ENCODE results near the gene RIPOR2.
"Not testable (repeated sequence)": the region's sequence is repeated elsewhere in the genome, so short reads cannot be mapped to it uniquely, and the experiment has no call there.

RIPOR2 gene

DNA sequence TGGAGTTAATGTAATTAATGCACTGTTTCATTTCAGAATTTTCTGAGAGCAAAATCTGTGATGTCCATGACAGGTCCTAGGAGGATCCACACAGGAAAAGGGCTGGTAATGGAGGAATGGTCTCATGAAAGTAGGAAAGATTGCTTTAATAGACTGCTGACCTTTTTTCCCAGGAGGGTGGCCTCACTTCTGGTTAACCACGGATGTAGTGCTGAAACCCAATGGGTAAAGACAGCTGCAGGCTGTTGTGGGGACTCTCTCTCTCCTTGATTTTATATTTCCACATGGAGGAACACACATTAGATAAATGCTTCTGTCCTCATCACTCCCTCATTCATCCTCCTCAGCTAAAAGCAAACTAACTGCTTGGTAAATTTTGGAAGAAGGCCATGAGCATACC, 23.6 kb upstream of the RIPOR2 start:
- no peak overlapping the region for H3K27ac ChIP-seq
- ChIA-PET POLR2A (ENCODE audit: low non-redundant PET) (no interaction called here), CTCF (interaction anchor here (0.8 kb wide), 1 partner anchor 11 kb away, joined by 3 read pairs; no protein-coding TSS in a partner anchor)
- no peak for DNase-seq (ENCODE audit: low spot score)
- TF ChIP-seq, protein P1, sequence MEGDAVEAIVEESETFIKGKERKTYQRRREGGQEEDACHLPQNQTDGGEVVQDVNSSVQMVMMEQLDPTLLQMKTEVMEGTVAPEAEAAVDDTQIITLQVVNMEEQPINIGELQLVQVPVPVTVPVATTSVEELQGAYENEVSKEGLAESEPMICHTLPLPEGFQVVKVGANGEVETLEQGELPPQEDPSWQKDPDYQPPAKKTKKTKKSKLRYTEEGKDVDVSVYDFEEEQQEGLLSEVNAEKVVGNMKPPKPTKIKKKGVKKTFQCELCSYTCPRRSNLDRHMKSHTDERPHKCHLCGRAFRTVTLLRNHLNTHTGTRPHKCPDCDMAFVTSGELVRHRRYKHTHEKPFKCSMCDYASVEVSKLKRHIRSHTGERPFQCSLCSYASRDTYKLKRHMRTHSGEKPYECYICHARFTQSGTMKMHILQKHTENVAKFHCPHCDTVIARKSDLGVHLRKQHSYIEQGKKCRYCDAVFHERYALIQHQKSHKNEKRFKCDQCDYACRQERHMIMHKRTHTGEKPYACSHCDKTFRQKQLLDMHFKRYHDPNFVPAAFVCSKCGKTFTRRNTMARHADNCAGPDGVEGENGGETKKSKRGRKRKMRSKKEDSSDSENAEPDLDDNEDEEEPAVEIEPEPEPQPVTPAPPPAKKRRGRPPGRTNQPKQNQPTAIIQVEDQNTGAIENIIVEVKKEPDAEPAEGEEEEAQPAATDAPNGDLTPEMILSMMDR (conservative IDR thresholded peaks at IDR 0.05; ENCODE audit: low read depth): no peak

DNA sequence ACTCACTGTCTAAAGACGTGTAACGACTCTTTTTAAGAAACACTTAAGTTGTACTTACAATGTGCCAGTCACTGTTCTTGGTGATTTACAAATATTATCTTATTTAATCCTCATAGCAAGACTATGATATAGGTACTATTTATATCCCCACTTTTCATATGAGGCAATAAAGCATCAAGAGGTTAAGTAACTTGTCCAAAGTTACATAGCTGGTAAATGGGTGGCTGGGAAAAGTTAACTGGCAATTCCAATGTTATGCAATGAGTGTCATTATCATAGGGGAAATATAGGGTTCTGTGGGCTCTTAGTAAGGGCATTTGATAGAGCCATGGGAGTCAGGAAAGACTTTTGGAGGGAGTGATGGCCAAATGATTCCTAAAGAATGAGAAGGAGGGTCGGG, 21.4 kb upstream of the RIPOR2 start:
- no peak for DNase-seq (ENCODE audit: low spot score)
- ChIA-PET CTCF (no interaction called here), POLR2A (ENCODE audit: low non-redundant PET) (no interaction called here)
- H3K27ac ChIP-seq: no peak overlapping the region
- TF ChIP-seq, protein P1 (conservative IDR thresholded peaks at IDR 0.05; ENCODE audit: low read depth): no peak

DNA sequence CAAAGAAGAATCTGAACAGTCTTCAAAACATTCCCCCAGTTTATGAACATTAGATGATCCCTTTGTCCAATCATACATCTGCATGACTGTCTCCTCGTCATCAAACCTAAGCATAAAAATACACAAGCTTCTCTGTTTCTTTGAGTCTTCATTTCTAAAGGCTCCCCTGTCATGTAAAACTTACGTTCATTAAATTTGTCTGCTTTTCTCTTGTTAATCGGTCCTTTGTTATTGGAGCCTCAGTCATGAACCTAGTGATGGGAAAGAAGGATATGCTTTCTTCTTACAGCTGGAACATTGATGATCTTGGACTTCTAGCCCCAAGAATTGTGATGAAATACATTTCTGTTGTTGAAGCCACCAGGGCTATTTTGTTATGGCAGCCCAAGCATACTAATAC, 18.0 kb upstream of the RIPOR2 start:
- no peak overlapping the region for H3K27ac ChIP-seq
- ChIA-PET POLR2A (ENCODE audit: low non-redundant PET) (no interaction called here), CTCF (no interaction called here)
- no peak for DNase-seq (ENCODE audit: low spot score)
- TF ChIP-seq, protein P1 (conservative IDR thresholded peaks at IDR 0.05; ENCODE audit: low read depth): no peak

DNA sequence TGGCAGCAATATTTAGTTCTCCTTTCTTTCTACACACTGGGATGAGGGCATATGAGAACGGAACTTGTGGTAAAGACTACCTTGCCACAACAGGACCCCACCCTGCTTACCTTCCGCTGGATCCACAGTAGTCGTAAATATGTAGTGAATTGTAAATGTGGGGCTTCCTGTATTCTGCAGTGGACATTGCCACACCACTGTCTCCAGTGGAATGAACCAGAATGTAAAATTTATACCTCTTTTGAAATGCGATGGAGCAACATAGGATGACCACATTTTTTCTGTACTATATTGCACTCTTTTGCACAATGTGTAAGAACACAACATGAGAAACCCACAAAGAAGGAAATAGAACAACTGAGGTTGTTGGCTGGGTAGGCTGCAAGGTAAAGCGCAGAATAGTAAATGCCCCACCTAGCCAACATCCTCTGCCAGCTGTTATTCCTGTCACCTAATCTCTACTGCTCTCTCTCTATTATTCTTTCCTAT, 16.1 kb upstream of the RIPOR2 start:
- no peak overlapping the region for H3K27ac ChIP-seq
- DNase-seq (ENCODE audit: low spot score): no peak
- POLR2A ChIA-PET (ENCODE audit: low non-redundant PET): no interaction called here
- CTCF ChIA-PET: no interaction called here
- TF ChIP-seq, protein P1 (conservative IDR thresholded peaks at IDR 0.05; ENCODE audit: low read depth): no peak

DNA sequence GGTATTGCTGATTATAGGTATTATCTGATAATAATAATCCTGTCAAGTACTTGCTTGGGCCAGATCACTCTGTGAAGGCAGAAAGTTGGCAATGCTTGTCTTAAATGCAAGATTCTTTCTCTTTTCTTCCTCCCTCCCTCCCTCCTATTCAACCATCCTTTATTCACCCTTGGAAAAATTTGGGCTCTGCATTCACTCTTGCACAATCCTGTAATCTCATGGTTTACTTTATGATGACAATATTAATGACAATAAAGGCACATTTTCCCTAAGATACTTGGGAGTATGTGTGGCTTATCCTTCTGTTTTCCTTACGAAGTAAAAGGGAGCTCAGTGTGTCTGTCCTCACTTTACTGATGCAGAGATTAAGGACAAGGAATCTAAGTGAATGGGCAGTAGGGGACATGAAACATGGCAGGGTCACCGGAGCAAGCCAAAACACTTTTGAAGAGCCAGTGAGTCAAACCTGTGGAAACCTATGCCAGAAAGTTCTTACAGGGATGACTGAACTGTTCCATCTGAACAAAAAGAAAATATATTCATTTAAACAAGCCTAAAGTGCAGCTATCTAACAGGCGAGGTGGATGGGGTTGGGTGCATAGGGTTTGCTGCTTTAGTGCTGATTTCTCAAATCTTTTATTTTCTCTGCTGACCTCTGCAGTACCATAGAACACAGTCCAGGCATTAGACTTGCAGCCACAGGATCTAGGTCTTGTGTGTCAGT, 14.6 kb upstream of the RIPOR2 start:
- ChIA-PET CTCF (no interaction called here), POLR2A (ENCODE audit: low non-redundant PET) (no interaction called here)
- TF ChIP-seq, protein P1 (conservative IDR thresholded peaks at IDR 0.05; ENCODE audit: low read depth): no peak
- no peak overlapping the region for H3K27ac ChIP-seq
- no peak for DNase-seq (ENCODE audit: low spot score)

DNA sequence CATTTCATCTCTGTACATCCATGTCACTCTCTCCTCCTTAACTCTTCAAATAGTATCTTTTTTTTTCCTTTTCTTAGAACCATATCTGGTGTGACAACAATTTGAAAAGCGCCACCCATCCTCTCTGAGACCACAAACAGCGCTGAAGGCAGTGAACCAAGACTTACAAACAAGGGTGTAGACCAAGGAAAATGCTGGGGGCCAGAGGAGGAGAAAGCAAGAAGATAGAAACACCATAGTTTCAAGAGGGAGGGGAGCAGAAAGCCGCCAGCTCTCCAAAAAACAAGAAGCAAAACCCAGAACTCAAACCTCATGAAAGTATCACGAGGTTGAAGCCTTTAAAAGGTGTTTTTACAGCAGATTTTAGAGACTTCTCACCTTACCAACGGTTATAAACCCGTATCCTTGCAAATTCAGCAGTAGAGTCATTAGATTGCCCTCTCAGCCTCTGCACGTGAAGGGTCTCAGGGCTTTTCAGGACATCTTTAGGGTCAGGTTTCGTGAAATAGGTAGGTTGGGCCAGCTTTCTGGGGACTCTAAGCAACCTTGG, 13.3 kb upstream of the RIPOR2 start:
- DNase-seq (ENCODE audit: low spot score): no peak
- ChIA-PET CTCF (interaction anchor here (0.5 kb wide), 1 partner anchor 9 kb away, joined by 3 read pairs; no protein-coding TSS in a partner anchor), POLR2A (ENCODE audit: low non-redundant PET) (no interaction called here)
- TF ChIP-seq, protein P1 (conservative IDR thresholded peaks at IDR 0.05; ENCODE audit: low read depth): no peak
- H3K27ac ChIP-seq: no peak overlapping the region

DNA sequence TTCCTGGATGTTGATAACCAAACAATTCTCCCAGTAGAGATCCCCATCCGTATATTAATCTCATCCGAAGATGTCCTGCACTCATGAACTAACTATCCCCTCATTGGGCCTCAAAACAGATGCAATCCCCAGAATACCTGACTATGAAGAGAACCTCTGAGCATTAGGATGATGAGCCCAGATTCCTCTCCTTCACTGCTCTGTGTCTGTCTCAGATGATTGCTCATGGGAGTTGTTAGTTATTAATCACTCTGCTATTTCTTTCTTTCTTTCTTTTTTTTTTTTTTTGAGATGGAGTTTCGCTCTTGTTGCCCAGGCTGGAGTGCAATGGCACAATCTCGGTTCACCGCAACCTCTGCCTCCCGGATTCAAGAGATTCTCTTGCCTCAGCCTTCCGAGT, 12.5 kb upstream of the RIPOR2 start:
- POLR2A ChIA-PET (ENCODE audit: low non-redundant PET); H3K27ac ChIP-seq; DNase-seq (ENCODE audit: low spot score): not testable (repeated sequence)
- CTCF ChIA-PET: interaction anchor here (0.6 to 1.1 kb wide), 2 partner anchors 11 to 745 kb away, joined by 3 read pairs; no protein-coding TSS in a partner anchor
